Amygdala (tissue), 56 donors: ENCODE results near the gene IFT88.

ENCODE experiments used
- DNase-seq, 56 donors: peaks; one replicate each; lab custom pipeline; 2025; lab: John Stamatoyannopoulos, UW

The IFT88 gene

GRCh38 chr13:20565115-20565736 lies 1.7 kb upstream of the IFT88 start:
- no peak for DNase-seq

- peak in 7 of 56 donors; percentile 33 to 77 (median 60) for DNase-seq
Measured at GRCh38 chr13:20566468-20566897, 474 bp upstream of the IFT88 start.

DNA sequence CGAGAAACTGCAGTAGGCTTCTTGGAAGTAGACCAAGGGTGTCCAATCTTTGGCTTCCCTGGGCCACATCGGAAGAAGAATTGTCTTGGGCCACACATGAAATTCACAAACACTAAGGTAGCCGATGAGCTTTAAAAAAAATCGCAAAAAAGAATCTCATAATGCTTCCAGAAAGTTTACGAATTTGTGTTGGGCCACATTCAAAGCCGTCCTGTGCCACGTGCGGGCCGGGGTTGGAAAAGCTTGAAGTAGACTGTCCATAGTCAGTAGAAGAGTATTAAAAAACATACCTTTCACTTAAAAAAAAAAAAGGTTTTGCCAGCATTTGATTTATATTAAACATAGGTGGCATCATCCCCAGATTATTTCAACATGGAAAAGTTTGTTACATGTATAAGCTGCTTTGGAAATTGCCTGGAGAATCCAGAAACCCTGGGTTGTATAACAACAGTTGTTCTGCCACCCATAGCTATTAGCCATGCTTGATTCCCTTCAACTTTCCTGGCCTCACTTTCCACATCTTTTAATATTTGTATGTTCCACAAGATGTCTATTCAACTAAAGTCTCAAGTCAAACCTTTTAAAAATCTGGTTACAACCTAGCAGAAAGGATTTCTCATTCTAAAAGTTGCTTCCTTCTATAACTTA lies 1.0 kb downstream of the IFT88 start:
- peak in 1 of 56 donors; percentile 20 for DNase-seq

DNA sequence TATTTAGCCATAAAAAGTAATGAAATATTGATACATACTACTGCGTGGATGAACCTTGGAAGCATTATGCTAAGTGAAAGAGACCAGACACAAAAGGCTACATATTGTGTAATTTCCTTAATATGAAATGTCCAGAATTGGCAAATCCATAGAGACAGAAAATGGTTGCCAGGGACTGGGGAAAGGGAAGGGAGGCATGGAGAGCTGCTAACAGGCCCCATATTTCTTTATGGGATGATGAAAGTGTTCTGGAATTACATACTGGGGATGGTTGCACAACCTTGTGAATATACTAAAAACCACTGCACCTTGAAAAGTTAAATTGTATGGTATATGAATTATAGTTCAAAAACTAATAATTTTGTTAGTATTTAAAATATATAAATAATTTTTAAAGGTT lies 3.6 kb downstream of the IFT88 start:
- no peak for DNase-seq

- no peak for DNase-seq
Measured at GRCh38 chr13:20571676-20572075, 4.7 kb downstream of the IFT88 start.

DNA sequence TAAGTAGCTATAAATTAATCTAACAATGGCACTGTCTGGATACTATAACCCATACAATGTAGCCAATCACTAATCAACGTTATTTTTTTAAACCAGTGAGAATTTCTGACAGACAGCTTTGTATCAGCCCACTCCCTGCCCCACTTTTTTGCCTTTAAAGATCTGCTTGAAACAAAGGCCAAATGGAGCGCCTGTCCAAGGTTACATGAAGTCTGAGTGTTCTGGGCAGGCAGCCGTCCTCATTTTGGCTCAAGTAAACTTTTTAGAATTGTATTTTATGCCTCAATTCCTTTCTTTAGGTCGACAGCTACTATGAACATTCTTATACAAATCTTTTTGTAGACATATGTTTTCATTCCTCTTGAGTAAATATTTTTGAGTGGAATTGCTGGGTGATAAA lies 6.2 kb downstream of the IFT88 start:
- no peak for DNase-seq

DNA sequence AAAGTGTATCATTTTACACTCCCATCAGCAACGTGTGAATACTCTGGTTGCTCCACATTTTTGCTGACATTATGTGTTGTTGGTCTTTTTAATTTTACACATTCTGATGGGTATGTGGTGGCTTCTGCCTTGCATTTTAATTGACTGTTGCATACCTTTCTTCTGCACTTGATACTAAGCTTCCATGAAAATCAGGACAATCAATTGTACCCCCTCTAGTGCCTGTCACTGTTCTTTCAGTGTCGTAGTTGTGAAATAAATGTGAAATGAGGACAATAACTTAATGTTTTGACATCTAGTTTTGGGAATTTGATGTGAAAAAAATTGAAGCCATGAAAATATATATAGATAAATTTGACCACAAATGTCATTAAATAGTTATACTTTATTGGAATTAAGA lies 6.7 kb downstream of the IFT88 start:
- DNase-seq = no peak

- DNase-seq = no peak
Measured at GRCh38 chr13:20579191-20579590, 12.2 kb downstream of the IFT88 start.

GRCh38 chr13:20580257-20580656 lies 13.3 kb downstream of the IFT88 start:
- DNase-seq = no peak

DNA sequence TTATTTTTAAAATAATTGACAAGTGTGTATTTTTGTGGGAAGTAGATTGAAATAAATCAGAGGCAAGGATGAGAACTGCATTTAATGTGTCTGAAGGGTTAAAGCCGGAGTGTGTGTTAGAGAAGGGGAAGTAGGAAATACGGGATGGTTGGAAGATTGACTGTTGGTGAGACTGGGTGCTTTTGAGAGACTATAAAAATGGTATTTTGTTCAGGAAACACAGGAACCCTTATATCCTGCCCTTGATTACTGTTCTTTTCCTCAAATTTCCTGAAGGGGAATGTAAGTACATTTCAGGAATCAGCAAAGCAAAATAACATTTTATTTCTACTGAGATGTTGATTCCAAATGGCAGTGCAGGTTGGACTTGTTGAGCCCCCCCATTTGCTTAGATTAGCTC lies 15.1 kb downstream of the IFT88 start:
- DNase-seq = no peak

DNA sequence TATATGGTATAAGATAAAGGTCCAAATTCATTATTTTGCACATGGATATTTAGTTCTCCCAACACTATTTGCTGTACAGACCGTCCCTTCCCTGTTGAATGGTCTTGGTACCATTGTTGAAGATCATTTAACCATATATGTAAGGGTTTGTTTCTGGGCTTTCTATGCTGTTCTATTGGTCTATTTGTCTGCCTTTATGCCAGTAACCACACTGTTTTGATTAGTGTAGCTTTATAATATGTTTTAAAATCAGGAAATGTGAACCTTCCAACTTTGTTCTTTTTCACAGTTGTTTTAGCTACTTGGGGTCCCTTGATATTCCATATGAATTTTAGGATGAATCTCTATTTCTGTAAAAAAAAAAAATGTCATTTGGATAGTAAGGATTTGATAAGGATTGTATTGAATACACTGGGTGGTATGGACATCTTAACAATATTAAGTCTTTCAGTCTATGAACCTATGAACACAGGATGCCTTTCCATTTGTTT lies 16.9 kb downstream of the IFT88 start:
- DNase-seq = no peak

DNA sequence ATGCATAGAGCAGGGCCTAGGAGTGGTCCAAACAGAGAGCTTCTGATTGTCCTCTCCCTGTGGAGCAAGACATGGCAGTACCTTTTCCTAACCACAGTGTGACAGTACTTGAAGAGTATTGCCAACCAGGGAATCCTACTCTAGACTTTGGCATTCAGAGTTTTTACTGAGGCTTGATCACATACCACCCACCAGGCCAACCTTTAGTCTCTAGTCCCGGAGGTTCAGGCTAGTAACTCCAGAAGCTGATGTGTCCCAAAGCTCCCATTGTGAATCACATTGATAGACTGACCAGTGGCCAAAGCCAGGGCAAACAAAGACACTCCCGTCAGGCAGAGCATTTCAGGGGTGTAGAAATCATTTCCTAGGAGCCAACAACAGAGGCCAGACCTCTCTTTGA lies 18.4 kb downstream of the IFT88 start:
- DNase-seq = no peak

GRCh38 chr13:20588529-20589110 lies 21.7 kb downstream of the IFT88 start:
- no peak for DNase-seq

DNA sequence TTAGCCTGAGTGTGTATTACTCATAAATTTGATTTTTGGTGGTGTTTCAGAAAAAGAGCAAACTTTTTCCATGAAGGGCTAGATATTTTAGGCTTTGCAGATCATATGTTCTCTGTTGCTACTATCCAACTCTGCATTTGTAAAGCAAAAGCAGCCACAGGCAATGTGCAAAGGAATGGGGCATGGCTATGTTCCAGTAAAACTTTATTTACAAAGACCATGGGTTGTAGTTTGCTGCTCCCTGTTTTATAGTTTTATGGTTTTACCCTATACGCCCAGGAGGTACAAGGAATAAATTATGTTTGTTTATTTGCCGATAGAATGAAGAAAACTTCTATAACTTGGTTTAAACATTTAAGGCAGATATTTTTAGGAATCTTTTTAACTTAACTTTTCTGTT lies 23.6 kb downstream of the IFT88 start:
- no peak for DNase-seq

DNA sequence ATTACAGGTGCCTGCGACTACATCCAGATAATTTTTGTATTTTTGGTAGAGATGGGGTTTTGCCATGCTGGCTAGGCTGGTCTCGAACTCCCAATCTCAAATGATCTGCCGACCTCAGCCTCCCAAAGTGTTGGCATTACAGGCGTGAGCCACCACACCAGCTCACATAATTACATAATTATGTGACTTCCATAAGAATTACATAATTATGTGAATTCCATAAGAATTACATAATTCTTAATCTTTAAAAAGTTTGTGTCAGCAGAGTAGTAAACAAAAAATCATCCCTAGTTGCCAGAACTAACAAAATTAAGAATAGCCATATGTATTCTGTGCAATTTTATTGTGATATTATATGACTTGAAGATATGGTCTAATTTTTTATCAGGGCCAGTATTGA lies 25.6 kb downstream of the IFT88 start:
- no peak for DNase-seq

- DNase-seq = no peak
Measured at GRCh38 chr13:20594280-20594679, 27.3 kb downstream of the IFT88 start.

- peak in 1 of 56 donors; percentile 1 for DNase-seq
Measured at GRCh38 chr13:20607015-20607414, 40.1 kb downstream of the IFT88 start.

DNA sequence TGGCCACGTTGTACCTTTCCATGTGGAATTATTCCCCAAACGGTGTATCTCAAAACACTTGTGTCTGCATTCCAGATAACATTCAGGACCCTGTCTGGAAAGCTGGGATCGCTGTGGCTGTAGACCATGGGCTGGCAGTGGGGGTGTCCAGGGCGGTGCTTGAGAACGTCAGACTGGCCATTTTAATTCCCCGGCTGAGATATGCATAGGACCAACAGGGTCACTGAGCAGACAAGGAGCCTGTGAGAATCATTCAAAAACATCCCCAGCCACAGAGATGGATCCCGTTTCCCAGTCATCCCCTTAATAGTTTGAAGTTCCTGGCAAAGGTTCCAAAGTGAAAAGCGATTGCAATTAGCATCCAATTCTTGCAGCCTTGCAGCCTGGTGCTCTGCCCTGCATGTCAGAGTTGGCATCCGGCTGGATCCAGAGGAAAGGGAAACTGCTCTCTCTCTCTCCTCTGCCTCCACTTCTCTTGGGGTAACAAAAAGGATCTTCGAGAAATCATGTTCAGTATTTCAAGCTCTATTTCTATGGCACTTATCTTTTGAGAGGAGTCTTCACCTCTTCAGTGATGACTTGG lies 41.6 kb downstream of the IFT88 start:
- DNase-seq = peak in 21 of 56 donors; percentile 4 to 73 (median 26)

DNA sequence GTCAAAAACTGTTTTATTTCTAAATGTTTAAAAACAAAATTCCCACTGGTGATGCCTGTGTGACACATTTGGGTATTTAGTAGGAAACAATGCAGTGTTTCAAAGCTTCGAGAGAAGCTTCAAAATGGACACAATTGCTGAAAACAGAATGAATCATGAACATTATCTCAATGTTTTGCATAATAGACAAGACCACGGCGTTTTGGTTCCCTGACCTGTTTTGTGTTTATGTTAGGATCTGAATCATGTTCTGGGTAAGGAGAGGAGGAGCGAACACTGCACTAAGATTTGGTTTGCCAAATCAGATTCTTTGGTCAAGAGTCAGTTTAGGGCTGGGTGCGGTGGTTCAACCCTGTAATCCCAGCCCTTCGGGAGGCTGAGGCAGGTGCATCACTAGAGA lies 42.2 kb downstream of the IFT88 start:
- DNase-seq = peak in 5 of 56 donors; percentile 2 to 13 (median 4)

GRCh38 chr13:20610006-20610405 lies 43.0 kb downstream of the IFT88 start:
- no peak for DNase-seq

DNA sequence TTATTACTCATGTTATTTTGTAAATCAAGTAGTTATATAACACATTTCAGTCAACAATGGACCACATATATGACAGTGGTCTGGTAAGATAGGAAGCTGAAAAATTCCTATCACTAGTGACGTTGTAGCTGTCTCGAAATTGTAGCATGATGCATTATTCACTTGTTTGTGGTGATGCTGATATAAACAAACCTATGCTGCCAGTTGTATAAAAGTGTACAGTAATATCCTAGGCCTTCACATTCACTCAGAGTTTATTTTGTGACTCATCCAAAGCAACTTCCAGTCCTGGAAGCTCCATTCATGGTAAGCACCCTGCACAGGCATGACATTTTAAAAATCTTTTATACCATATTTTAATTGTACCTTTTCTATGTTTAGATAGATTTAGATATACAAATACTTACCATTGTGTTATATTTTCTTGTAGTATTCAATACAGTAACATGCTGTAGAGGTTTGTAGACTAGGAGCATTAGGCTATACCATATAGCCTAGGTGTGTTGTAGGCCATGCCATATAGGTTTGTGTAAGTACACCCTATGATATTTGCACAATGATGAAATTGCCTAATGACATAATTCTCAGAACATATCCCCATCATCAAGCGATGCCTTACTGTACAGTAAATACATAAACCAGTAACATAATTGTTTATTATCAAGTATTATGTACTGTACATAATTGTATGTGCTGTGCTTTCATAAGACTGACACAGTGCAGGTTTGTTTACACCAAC lies 49.3 kb downstream of the IFT88 start:
- DNase-seq = no peak
